Thyroid gland (tissue), 4 donors: ENCODE data around the gene NGFR.

Experiments used
- POLR2A ChIP-seq, 2 donors: fragments of 450-650 bp; IDR thresholded peaks; one replicate each; pipeline ENCODE4 v1.6.1; 2017; ENCODE audit warnings: antibody characterized with exemption in 2 of 2, mild to moderate bottlenecking in 2 of 2, moderate library complexity in 1 of 2
- TF ChIP-seq, protein P1 (sequence below), 6 experiments: fragments of 200-600 bp in 3 of 6; fragments of 450-650 bp in 3 of 6; sonication (generic) in 3 of 6; IDR thresholded peaks; one replicate each; pipeline ENCODE4 v1.5.1; 2016 to 2019; ENCODE audit warnings: antibody characterized with exemption in 6 of 6, mild to moderate bottlenecking in 2 of 6, inconsistent platforms in 1 of 6, moderate library complexity in 1 of 6

DNA sequence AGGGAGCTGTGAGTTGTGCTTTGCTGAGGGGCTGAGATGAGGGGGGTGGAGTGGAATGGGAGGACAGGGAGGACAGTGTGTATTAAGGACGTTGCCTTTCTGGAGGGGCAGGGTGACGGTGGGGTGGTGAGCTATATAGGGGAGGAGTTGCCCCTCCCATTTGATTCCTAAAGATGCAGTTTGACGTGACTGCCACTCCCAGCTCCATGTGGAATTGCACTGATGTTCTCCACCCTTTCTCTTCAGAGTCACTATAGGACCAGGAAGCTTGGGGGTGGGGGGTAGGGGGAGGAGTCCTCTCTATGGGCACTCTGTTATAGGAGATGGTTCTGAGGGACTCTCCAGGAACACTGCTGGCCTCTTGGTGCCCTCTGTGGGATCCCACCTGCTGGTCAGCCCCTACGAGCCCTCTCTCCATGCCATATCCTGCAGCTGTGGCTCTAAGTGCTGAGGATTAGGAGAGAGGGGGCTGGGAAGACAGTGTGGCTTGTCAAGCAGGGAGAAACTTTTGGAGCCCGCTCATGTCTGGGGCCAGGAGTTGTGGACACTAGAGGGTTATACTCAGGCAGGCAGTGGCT is 3.8 kb upstream of the NGFR start:
- TF ChIP-seq, protein P1, sequence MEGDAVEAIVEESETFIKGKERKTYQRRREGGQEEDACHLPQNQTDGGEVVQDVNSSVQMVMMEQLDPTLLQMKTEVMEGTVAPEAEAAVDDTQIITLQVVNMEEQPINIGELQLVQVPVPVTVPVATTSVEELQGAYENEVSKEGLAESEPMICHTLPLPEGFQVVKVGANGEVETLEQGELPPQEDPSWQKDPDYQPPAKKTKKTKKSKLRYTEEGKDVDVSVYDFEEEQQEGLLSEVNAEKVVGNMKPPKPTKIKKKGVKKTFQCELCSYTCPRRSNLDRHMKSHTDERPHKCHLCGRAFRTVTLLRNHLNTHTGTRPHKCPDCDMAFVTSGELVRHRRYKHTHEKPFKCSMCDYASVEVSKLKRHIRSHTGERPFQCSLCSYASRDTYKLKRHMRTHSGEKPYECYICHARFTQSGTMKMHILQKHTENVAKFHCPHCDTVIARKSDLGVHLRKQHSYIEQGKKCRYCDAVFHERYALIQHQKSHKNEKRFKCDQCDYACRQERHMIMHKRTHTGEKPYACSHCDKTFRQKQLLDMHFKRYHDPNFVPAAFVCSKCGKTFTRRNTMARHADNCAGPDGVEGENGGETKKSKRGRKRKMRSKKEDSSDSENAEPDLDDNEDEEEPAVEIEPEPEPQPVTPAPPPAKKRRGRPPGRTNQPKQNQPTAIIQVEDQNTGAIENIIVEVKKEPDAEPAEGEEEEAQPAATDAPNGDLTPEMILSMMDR (IDR thresholded peaks at IDR 0.05): no peak
- no peak for TF ChIP-seq POLR2A (IDR thresholded peaks at IDR 0.05)
